Ovary (tissue), 1 donor: ENCODE measurements around the gene STIM1.

ENCODE experiments used
- EP300 ChIP-seq: sonication (generic); formaldehyde crosslinking; IDR thresholded peaks from one replicate; pipeline ENCODE4 v1.6.1; 2017; ENCODE audit warnings: antibody characterized with exemption
- POLR2A ChIP-seq: fragments of 450-650 bp; IDR thresholded peaks from one replicate; pipeline ENCODE4 v1.6.1; 2017; ENCODE audit warnings: antibody characterized with exemption, mild to moderate bottlenecking, moderate library complexity

DNA sequence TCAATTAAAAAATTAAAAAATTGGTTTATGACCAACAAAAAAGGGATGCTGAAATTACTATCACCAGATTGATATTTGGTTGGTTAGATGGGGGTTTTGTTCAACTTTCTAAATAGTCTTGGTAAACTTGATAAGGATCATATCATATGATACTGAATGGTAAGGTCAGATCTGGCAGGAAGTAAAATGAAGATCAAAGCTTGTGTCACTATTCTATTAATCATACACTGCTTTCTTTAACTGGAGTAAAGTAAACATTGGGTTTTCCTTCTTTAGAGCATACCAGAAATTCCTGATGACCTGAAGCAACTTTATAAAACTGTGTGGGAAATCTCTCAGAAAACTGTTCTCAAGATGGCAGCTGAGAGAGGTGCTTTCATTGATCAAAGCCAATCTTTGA, 279.3 kb downstream of the STIM1 start:
- TF ChIP-seq POLR2A (no peak), EP300 (no peak)
